ENCODE measurements around the gene PKD2L1. TPM values are rescaled to one million over a fixed set of nuclear protein-coding genes. Genes with fewer than 3 reads are reported as not detected.

The PKD2L1 gene
- total and polyA plus RNA-seq, 2 of the 8 experiments (the other 6 are each of a cell fraction or from before 2014, with no cell fraction given): 0.20 to 0.33 TPM

DNA sequence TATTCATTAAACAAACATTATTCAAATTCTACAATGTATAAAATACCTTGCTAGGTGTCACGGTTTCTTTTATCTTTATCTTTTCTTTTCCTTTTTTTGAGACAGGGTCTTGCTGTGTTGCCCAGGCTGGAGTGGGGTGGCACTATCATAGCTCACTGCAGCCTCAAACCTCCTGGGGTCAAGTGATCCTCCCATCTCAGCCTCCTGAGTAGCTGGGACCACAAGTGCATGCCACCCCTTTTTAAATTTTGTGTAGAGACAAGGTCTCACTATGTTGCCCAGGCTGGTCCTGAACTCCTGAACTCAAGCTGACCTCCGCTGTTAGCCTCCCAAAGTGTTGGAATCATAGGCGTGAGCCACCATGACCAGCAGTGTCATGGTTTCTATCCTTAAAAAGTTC, 25.6 kb downstream of the PKD2L1 start:
- Histone ChIP-seq H4K20me1 (replicated peaks in 1 of 2; ENCODE audit: control insufficient read depth in 1 of 2, insufficient read depth in 2 of 2, low read length in 2 of 2) (no peaks in the 10 kb centered on the region), H3K79me1 (ENCODE audit: low read depth, low read length) (no peaks in the 10 kb centered on the region), H3K27ac (ENCODE audit: low read depth, low read length) (no peak overlapping the region), H2BK12ac (ENCODE audit: low read depth, low read length) (0 out of 2 replicates have a peak overlapping the region, but pooled peaks have one; percentile 50), H2BK120ac (replicated peaks; ENCODE audit: low read depth, low read length) (no peak overlapping the region), H3K4me2 (ENCODE audit: insufficient read depth in 1 of 2, low read depth in 2 of 2, low read length in 2 of 2) (no peak overlapping the region), H2BK5ac (ENCODE audit: low read depth, low read length) (no peak overlapping the region), H3K9me3 (ENCODE audit: insufficient read depth in 2 of 2, low read depth in 1 of 2, low read length in 1 of 2) (peaks cover 0 to 4% of the 10 kb centered on the region in 2 experiments; a peak in 2 of 4 replicates), H3K79me2 (ENCODE audit: control insufficient read depth in 1 of 2, insufficient read depth in 2 of 2, low read length in 2 of 2) (no peaks in the 10 kb centered on the region), H3K4me3 (ENCODE audit: extremely low read depth in 1 of 4, insufficient read depth in 2 of 4, low read depth in 3 of 4, low read length in 4 of 4) (no peak overlapping the region), H2BK20ac (ENCODE audit: low read length) (no peak overlapping the region), H3K27me3 (replicated peaks in 1 of 4; ENCODE audit: control insufficient read depth in 3 of 4, extremely low read depth in 1 of 4, insufficient read depth in 3 of 4, low read length in 3 of 4) (no peaks in the 10 kb centered on the region), H3K23me2 (ENCODE audit: low read depth, low read length) (no peaks in the 10 kb centered on the region; the same call in 1 of the 2 replicates), H3K36me3 (ENCODE audit: control insufficient read depth in 2 of 4, insufficient read depth in 4 of 4, low read length in 3 of 4) (no peaks in the 10 kb centered on the region), H4K91ac (replicated peaks; ENCODE audit: insufficient read length, low read length) (no peak overlapping the region), H4K5ac (ENCODE audit: insufficient read length, low read depth, low read length) (no peak overlapping the region), H3K4ac (replicated peaks; ENCODE audit: insufficient read length, low read depth, low read length) (no peak overlapping the region), H2BK15ac (ENCODE audit: low read length) (no peak overlapping the region), H3K56ac (replicated peaks; ENCODE audit: insufficient read length, low read depth, low read length) (no peak overlapping the region), H2AK5ac (ENCODE audit: low read depth, low read length) (peak overlapping the region; percentile 53; the same call in 1 of the 2 replicates), H3K18ac (ENCODE audit: extremely low read depth, low read length) (no peak overlapping the region), H3K14ac (ENCODE audit: insufficient read length) (no peak overlapping the region), H3K4me1 (replicated peaks in 1 of 4; ENCODE audit: control insufficient read depth in 3 of 4, insufficient read depth in 4 of 4, low read length in 3 of 4) (peaks cover 0 to 9% (median 2%) of the 10 kb centered on the region in 4 experiments; a peak in 4 of 7 replicates), H3K23ac (ENCODE audit: insufficient read length) (no peak overlapping the region), H2AFZ (ENCODE audit: low read length) (no peak overlapping the region), H4K8ac (ENCODE audit: extremely low read depth, insufficient read depth, low read length) (no peak overlapping the region), H3K9ac (replicated peaks in 1 of 4; ENCODE audit: extremely low read depth in 1 of 4, low read depth in 3 of 4, low read length in 3 of 4) (no peak overlapping the region)
- no peak for TF ChIP-seq RXRA (IDR thresholded peaks at IDR 0.05; ENCODE audit: insufficient read depth, low read depth, low read length)
- TF ChIP-seq ZNF274 (IDR thresholded peaks at IDR 0.05; ENCODE audit: borderline replicate concordance, extremely low read depth, low read length): no peak
- TF ChIP-seq SUZ12 (IDR thresholded peaks at IDR 0.05; ENCODE audit: low read length): no peak
- TF ChIP-seq, protein P1, sequence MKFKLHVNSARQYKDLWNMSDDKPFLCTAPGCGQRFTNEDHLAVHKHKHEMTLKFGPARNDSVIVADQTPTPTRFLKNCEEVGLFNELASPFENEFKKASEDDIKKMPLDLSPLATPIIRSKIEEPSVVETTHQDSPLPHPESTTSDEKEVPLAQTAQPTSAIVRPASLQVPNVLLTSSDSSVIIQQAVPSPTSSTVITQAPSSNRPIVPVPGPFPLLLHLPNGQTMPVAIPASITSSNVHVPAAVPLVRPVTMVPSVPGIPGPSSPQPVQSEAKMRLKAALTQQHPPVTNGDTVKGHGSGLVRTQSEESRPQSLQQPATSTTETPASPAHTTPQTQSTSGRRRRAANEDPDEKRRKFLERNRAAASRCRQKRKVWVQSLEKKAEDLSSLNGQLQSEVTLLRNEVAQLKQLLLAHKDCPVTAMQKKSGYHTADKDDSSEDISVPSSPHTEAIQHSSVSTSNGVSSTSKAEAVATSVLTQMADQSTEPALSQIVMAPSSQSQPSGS (IDR thresholded peaks at IDR 0.05; ENCODE audit: low read length): no peak
- TF ChIP-seq CEBPB (IDR thresholded peaks at IDR 0.05; ENCODE audit: low read depth, low read length): no peak
- no peak for TF ChIP-seq CBX8 (IDR thresholded peaks at IDR 0.05; ENCODE audit: borderline replicate concordance, low read depth, low read length)
- DNase-seq (ENCODE audit: low read depth in 1 of 2, low spot score in 2 of 2) (no peak), FAIRE-seq (no peak)
- WGBS, 2 experiments (ENCODE audit: extremely low coverage in 1 of 2, insufficient coverage in 1 of 2, insufficient read length in 1 of 2, insufficient replicate concordance in 2 of 2, low coverage in 1 of 2, low lambda C conversion rate in 2 of 2, missing lambda C conversion rate in 1 of 2): 76% methylated on average over 3 of the region's 3 CpGs; no CpG with 5 or more reads in 1 of the 2 experiments
- CTCF ChIA-PET (ENCODE audit: partially characterized antibody): interaction anchor here (0.9 to 2.3 kb wide), 10 partner anchors 12 to 204 kb away, joined by 3 to 12 read pairs (median 4); partner anchors contain the start of gene WNT8B
- POLR2A ChIA-PET (ENCODE audit: partially characterized antibody): no interaction called here

Measured in H1 (cell line).